ENCODE data around the gene CX3CR1. TPM values are rescaled to one million over a fixed set of nuclear protein-coding genes. Genes with fewer than 3 reads are reported as not detected.
A peak's percentile ranks its signal among the peaks of the same experiment; 100 is the strongest.

Gene CX3CR1
- total and polyA plus RNA-seq, 10 of the 15 experiments (the other 5 are each of a cell fraction or from before 2014, with no cell fraction given) = 0.05 to 0.53 (median 0.15) TPM

DNA sequence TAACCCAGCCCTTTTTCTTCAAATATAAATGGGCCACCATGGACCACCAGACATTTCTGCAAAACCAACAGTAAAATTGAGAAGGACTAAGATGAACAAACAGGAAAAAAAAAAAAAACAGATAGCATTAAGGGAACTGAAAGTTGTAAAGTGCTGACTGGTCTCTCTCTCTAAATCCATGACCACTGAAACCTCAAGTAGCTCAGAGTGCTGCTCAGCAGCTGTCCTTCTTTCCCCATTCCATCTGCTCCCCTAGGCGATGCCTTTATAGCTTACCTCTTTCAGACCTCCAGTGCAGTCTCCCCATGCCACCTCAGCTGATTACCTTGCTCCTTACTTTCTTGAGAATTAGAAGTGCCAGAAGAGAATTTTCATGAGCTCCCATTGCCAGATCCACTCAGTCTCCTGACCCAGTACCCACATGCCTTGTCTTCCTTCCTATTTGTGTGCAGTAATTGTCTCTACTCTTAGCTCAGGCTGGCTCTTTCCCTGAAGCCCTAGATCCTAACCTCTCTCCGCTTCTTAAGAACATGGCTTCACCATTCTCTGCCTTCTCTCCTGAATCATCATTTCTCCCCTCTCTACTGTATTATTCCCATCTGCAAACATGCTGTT is 63.6 kb downstream of the CX3CR1 start (continued):
- TF ChIP-seq CBX3 (IDR thresholded peaks at IDR 0.05; ENCODE audit: borderline replicate concordance, low read depth) (no peak), SPI1 (IDR thresholded peaks at IDR 0.05; ENCODE audit: borderline replicate concordance, insufficient read depth, low read depth, low read length) (peak; percentile 99), MYB (IDR thresholded peaks at IDR 0.05; ENCODE audit: borderline replicate concordance, low read depth, low read length) (no peak), TAF1 (IDR thresholded peaks at IDR 0.05; ENCODE audit: borderline replicate concordance, low read depth, low read length) (no peak), SRF (IDR thresholded peaks at IDR 0.05; ENCODE audit: low read depth in 2 of 2, low read length in 2 of 2) (no peak), SMAD1 (IDR thresholded peaks at IDR 0.05; ENCODE audit: low read depth, partially characterized antibody) (no peak), GABPA (IDR thresholded peaks at IDR 0.05; ENCODE audit: low read depth) (peak; percentile 43; the same call in 1 of the 2 replicates), ZNF622 (IDR thresholded peaks at IDR 0.05) (no peak), ATF7 (IDR thresholded peaks at IDR 0.05; ENCODE audit: low read depth) (peak; percentile 76), KDM1A (IDR thresholded peaks at IDR 0.05; ENCODE audit: borderline replicate concordance) (no peak), BHLHE40 (IDR thresholded peaks at IDR 0.05; ENCODE audit: borderline replicate concordance in 1 of 2, low read depth in 2 of 2, low read length in 1 of 2) (peak in 1 of 2 experiments; percentile 57; a peak in 2 of 4 replicates), LARP7 (IDR thresholded peaks at IDR 0.05) (no peak), HDAC6 (IDR thresholded peaks at IDR 0.05; ENCODE audit: unreplicated experiment) (no peak), TCF3 (IDR thresholded peaks at IDR 0.05; ENCODE audit: borderline replicate concordance, insufficient read depth, low read depth, low read length) (peak; percentile 97), RUNX3 (IDR thresholded peaks at IDR 0.05; ENCODE audit: low read length) (peak; percentile 99), RFX5 (IDR thresholded peaks at IDR 0.05; ENCODE audit: low read depth, low read length) (no peak), GATAD2B (conservative IDR thresholded peaks at IDR 0.05; ENCODE audit: low read depth) (peak; percentile 58; the same call in 1 of the 2 replicates), ZNF274 (IDR thresholded peaks at IDR 0.05; ENCODE audit: insufficient read depth, insufficient read length) (no peak), MEF2A (IDR thresholded peaks at IDR 0.05; ENCODE audit: insufficient read depth, low read depth, low read length) (peak; percentile 78), NRF1 (conservative IDR thresholded peaks at IDR 0.05; ENCODE audit: low read depth, low read length) (no peak), NFXL1 (IDR thresholded peaks at IDR 0.05; ENCODE audit: borderline replicate concordance) (no peak), ZNF207 (IDR thresholded peaks at IDR 0.05; ENCODE audit: borderline replicate concordance) (no peak), NFYA (IDR thresholded peaks at IDR 0.05; ENCODE audit: borderline replicate concordance, low read depth, low read length) (no peak), HDAC2 (IDR thresholded peaks at IDR 0.05) (no peak), NFYB (IDR thresholded peaks at IDR 0.05; ENCODE audit: insufficient read depth, low read depth, low read length) (no peak), BCL11A (IDR thresholded peaks at IDR 0.05; ENCODE audit: low read depth, low read length) (peak; percentile 98), CREB1 (IDR thresholded peaks at IDR 0.05; ENCODE audit: low read depth) (0 out of 2 replicates have a peak, but pooled peaks have one; percentile 53)
- TF ChIP-seq, protein P1, sequence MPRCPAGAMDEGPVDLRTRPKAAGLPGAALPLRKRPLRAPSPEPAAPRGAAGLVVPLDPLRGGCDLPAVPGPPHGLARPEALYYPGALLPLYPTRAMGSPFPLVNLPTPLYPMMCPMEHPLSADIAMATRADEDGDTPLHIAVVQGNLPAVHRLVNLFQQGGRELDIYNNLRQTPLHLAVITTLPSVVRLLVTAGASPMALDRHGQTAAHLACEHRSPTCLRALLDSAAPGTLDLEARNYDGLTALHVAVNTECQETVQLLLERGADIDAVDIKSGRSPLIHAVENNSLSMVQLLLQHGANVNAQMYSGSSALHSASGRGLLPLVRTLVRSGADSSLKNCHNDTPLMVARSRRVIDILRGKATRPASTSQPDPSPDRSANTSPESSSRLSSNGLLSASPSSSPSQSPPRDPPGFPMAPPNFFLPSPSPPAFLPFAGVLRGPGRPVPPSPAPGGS (IDR thresholded peaks at IDR 0.05; ENCODE audit: borderline replicate concordance, insufficient read depth, low read depth, low read length, poor library complexity, severe bottlenecking) = peak; percentile 68
- TF ChIP-seq, protein P2, sequence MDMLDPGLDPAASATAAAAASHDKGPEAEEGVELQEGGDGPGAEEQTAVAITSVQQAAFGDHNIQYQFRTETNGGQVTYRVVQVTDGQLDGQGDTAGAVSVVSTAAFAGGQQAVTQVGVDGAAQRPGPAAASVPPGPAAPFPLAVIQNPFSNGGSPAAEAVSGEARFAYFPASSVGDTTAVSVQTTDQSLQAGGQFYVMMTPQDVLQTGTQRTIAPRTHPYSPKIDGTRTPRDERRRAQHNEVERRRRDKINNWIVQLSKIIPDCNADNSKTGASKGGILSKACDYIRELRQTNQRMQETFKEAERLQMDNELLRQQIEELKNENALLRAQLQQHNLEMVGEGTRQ (IDR thresholded peaks at IDR 0.05; ENCODE audit: borderline replicate concordance, low read depth, low read length) = no peak
- TF ChIP-seq, protein P3, sequence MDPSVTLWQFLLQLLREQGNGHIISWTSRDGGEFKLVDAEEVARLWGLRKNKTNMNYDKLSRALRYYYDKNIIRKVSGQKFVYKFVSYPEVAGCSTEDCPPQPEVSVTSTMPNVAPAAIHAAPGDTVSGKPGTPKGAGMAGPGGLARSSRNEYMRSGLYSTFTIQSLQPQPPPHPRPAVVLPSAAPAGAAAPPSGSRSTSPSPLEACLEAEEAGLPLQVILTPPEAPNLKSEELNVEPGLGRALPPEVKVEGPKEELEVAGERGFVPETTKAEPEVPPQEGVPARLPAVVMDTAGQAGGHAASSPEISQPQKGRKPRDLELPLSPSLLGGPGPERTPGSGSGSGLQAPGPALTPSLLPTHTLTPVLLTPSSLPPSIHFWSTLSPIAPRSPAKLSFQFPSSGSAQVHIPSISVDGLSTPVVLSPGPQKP (IDR thresholded peaks at IDR 0.05; ENCODE audit: low read depth, low read length) = no peak
